Gastrocnemius medialis (tissue), 4 donors: ENCODE results near the gene DZIP1.

ENCODE experiments used
- POLR2A ChIP-seq, 2 donors: fragments of 450-650 bp; IDR thresholded peaks; one replicate each; pipeline ENCODE4 v1.6.1; 2017; ENCODE audit warnings: antibody characterized with exemption in 2 of 2, mild to moderate bottlenecking in 2 of 2, moderate library complexity in 2 of 2
- TF ChIP-seq, protein P1 (sequence below), 5 experiments: fragments of 450-650 bp in 3 of 5; fragments of 200-600 bp in 2 of 5; sonication (generic) in 2 of 5; IDR thresholded peaks in 4 of 5; conservative IDR thresholded peaks in 1 of 5; 1 replicate in 4 of 5; 2 replicates in 1 of 5; pipeline ENCODE4 v1.5.1; 2016 to 2019; ENCODE audit warnings: antibody characterized with exemption in 5 of 5, mild to moderate bottlenecking in 3 of 5, moderate library complexity in 3 of 5

DNA sequence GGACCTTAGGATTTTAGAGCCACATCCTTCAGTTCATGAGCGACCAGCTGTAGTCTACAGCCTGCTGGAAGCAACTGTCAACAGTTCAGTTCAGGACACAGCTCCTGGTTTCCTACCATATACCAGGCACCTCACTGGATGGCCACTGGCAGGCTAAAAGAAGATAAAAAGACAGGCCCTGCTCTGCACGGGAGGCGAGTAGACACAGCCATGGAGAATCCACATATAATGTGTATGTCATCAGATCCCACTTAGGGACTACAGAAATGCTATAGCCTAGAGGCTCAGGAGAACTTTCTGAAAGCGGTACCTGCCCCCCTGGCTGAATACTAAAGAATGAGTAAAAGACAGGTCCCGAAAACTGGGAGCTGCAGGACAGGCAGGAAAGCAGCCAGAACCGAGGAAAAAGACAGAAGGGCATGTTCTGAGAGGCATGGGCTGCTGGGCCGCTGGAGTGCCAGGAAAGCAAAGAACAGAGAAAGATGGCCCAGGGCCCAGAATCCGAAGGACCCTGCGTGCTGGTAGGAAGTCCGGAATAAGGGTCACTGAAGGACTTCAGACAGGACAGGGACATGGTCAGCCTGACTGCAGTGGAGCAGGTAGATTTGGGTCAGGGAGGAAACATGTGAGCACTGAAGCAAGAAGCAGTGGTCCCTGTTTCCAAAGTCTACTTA is 23.5 kb downstream of the DZIP1 start:
- TF ChIP-seq, protein P1, sequence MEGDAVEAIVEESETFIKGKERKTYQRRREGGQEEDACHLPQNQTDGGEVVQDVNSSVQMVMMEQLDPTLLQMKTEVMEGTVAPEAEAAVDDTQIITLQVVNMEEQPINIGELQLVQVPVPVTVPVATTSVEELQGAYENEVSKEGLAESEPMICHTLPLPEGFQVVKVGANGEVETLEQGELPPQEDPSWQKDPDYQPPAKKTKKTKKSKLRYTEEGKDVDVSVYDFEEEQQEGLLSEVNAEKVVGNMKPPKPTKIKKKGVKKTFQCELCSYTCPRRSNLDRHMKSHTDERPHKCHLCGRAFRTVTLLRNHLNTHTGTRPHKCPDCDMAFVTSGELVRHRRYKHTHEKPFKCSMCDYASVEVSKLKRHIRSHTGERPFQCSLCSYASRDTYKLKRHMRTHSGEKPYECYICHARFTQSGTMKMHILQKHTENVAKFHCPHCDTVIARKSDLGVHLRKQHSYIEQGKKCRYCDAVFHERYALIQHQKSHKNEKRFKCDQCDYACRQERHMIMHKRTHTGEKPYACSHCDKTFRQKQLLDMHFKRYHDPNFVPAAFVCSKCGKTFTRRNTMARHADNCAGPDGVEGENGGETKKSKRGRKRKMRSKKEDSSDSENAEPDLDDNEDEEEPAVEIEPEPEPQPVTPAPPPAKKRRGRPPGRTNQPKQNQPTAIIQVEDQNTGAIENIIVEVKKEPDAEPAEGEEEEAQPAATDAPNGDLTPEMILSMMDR (IDR thresholded peaks at IDR 0.05 in 4 of 5, conservative IDR thresholded peaks at IDR 0.05 in 1 of 5), result no peak
- no peak for TF ChIP-seq POLR2A (IDR thresholded peaks at IDR 0.05)
